B cell (primary cell): Measurements from ENCODE around the gene SLC35F5. TPM values are rescaled to one million over a fixed set of nuclear protein-coding genes. Genes with fewer than 3 reads are reported as not detected.

Experiments
- ATAC-seq: fragments of 200-7000 bp; cut with Tn5 transposase; one replicate; pipeline ENCODE4 v1.10.0; 2021; ENCODE audit warnings: low read depth, mild to moderate bottlenecking, moderate number of reproducible peaks, moderate library complexity
- CTCF ChIA-PET: fragments of 350-600 bp; sonication (Branson Sonifier 250); formaldehyde crosslinking; loops from one replicate; lab custom pipeline; 2021; ENCODE audit warnings: antibody characterized with exemption, inconsistent platforms; lab: Charles Lee
- POLR2A ChIA-PET: fragments of 350-600 bp; sonication (Branson Sonifier 250); formaldehyde crosslinking; loops from one replicate; lab custom pipeline; 2021; ENCODE audit warnings: antibody characterized with exemption; lab: Charles Lee
- DNase-seq: peaks from one replicate; pipeline ENCODE4 v3.0.0; 2013
- H2AFZ ChIP-seq: 2 replicates; pipeline ENCODE4 v1.6.1; 2012; ENCODE audit warnings: mild to moderate bottlenecking, low read depth, low read length; ENCODE audit not compliant: insufficient read depth, poor library complexity, severe bottlenecking
- H3K27ac ChIP-seq, 2 donors: 1 replicate in 1 of 2; 2 replicates in 1 of 2; pipeline ENCODE4 v1.5.1; 2012 to 2013; ENCODE audit warnings: low read length in 2 of 2, mild to moderate bottlenecking in 2 of 2, moderate library complexity in 1 of 2
- H3K27me3 ChIP-seq, 4 experiments: fragments of 200-600 bp in 1 of 4; sonication (generic) in 1 of 4; replicated peaks in 1 of 4; 1 replicate in 2 of 4; 2 replicates in 2 of 4; pipeline versions ENCODE4 v1.6.1 to v1.7.0; 2013 to 2016; ENCODE audit warnings: low read length in 3 of 4, mild to moderate bottlenecking in 2 of 4, mixed read lengths in 1 of 4, moderate library complexity in 1 of 4; ENCODE audit not compliant: insufficient read depth in 4 of 4, control insufficient read depth in 3 of 4; ENCODE audit errors: control extremely low read depth in 1 of 4
- H3K36me3 ChIP-seq, 2 experiments: replicated peaks in 1 of 2; 1 replicate in 1 of 2; 2 replicates in 1 of 2; pipeline versions ENCODE4 v1.6.1 to v1.7.1; 2013; ENCODE audit warnings: low read length in 1 of 2; ENCODE audit not compliant: insufficient read depth in 2 of 2, control insufficient read depth in 1 of 2; ENCODE audit errors: control extremely low read depth in 1 of 2, extremely low read depth in 1 of 2
- H3K4me1 ChIP-seq, 2 donors: fragments of 200-600 bp in 1 of 2; sonication (generic) in 1 of 2; 1 replicate in 1 of 2; 2 replicates in 1 of 2; pipeline versions ENCODE4 v1.5.1 to v1.6.1; 2013 to 2017; ENCODE audit warnings: low read length in 2 of 2; ENCODE audit not compliant: control insufficient read depth in 2 of 2, insufficient read depth in 2 of 2
- H3K4me2 ChIP-seq: replicated peaks from 2 replicates; pipeline ENCODE3; 2012; ENCODE audit warnings: mild to moderate bottlenecking, low read depth, low read length; ENCODE audit not compliant: poor library complexity, severe bottlenecking
- H3K4me3 ChIP-seq, 5 experiments: fragments of 200-600 bp in 1 of 5; sonication (generic) in 1 of 5; 1 replicate in 3 of 5; 2 replicates in 2 of 5; pipeline versions ENCODE4 v1.5.1 to v1.7.0; 2011 to 2016; ENCODE audit warnings: low read length in 4 of 5, mild to moderate bottlenecking in 4 of 5, low read depth in 2 of 5, control low read depth in 1 of 5, moderate library complexity in 1 of 5; ENCODE audit not compliant: insufficient read depth in 1 of 5; ENCODE audit errors: control extremely low read depth in 1 of 5, extremely low read depth in 1 of 5
- H3K79me2 ChIP-seq: fragments of 200-600 bp; sonication (generic); one replicate; pipeline ENCODE4 v1.6.0; 2016; ENCODE audit warnings: low read length; ENCODE audit not compliant: control insufficient read depth, insufficient read depth
- H3K9ac ChIP-seq: fragments of 200-600 bp; sonication (generic); 2 replicates; pipeline ENCODE4 v1.6.1; 2017; ENCODE audit warnings: mild to moderate bottlenecking, low read length, moderate library complexity
- H3K9me3 ChIP-seq, 3 donors: one replicate each; pipeline versions ENCODE4 v1.6.1 to v1.7.1; 2013; ENCODE audit warnings: low read length in 2 of 3; ENCODE audit not compliant: control insufficient read depth in 2 of 3, insufficient read depth in 1 of 3; ENCODE audit errors: control extremely low read depth in 1 of 3
- H4K20me1 ChIP-seq: 2 replicates; pipeline ENCODE4 v1.6.0; 2012; ENCODE audit warnings: mild to moderate bottlenecking, low read length; ENCODE audit not compliant: insufficient read depth, control insufficient read depth, poor library complexity, severe bottlenecking
- H3K27ac Mint-ChIP-seq: one replicate; pipeline ENCODE4 v1.8.0; 2021; ENCODE audit warnings: mixed read lengths
- H3K27me3 Mint-ChIP-seq: one replicate; pipeline ENCODE4 v1.8.0; 2021; ENCODE audit warnings: mixed read lengths
- H3K4me1 Mint-ChIP-seq: one replicate; pipeline ENCODE4 v1.8.0; 2021; ENCODE audit warnings: mixed read lengths
- H3K4me3 Mint-ChIP-seq: one replicate; pipeline ENCODE4 v1.8.0; 2021; ENCODE audit warnings: mixed read lengths
- H3K9me3 Mint-ChIP-seq: one replicate; pipeline ENCODE4 v1.8.0; 2022; ENCODE audit warnings: mixed read lengths; ENCODE audit not compliant: insufficient read depth
- CTCF ChIP-seq: fragments of 200-600 bp; IDR thresholded peaks from one replicate; pipeline ENCODE4 v1.8.0; 2022; ENCODE audit warnings: antibody characterized with exemption, mild to moderate bottlenecking
- EZH2 ChIP-seq: IDR thresholded peaks from 2 replicates; pipeline ENCODE4 v1.6.1; 2012; ENCODE audit warnings: borderline replicate concordance, low read depth, mild to moderate bottlenecking, moderate library complexity, low read length; ENCODE audit not compliant: insufficient read depth, poor library complexity, severe bottlenecking
- WGBS: methylation state at CpG from one replicate; pipeline ENCODE4 v1.1.5; 2013; ENCODE audit warnings: missing lambda C conversion rate; ENCODE audit not compliant: insufficient coverage; 5-methylcytosine and 5-hydroxymethylcytosine counted together
- intact Hi-C: fragments of 100-400 bp; cut with micrococcal nuclease; formaldehyde crosslinking; loops from one replicate; pipeline ENCODE4 v1.10.0; 2022
- polyA plus RNA-seq: library from polyadenylated mRNA; depleted of rRNA; stranded (reverse); fragments of >200 nt; gene quantifications from 2 replicates; pipeline ENCODE4 v1.2.3, GENCODE V29; 2012
- total RNA-seq, 2 donors: library from RNA; stranded (reverse); fragments of 120-200 nt in 1 of 2; gene quantifications; 1 replicate in 1 of 2; 2 replicates in 1 of 2; pipeline versions ENCODE4 v1.2.3 to v1.2.4, GENCODE V29; 2013 to 2022

SLC35F5 gene
- total and polyA plus RNA-seq, 2 donors (not counting 1 experiment from before 2014, with no cell fraction given), result 9.8 to 75.5 TPM

GRCh38 chr2:113799375-113799774 lies 42.9 kb upstream of the SLC35F5 start:
- Histone ChIP-seq H4K20me1 (no peaks in the 10 kb centered on the region), H3K27me3 (no peaks in the 10 kb centered on the region), H3K4me3 (no peak overlapping the region), H3K36me3 (no peaks in the 10 kb centered on the region), H3K4me1 (peaks cover 0 to 4% of the 10 kb centered on the region in 2 donors), H3K9ac (no peak overlapping the region), H3K9me3 (no peaks in the 10 kb centered on the region), H3K4me2 (no peak overlapping the region), H3K79me2 (no peaks in the 10 kb centered on the region), H3K27ac (no peak overlapping the region), H2AFZ (no peak overlapping the region)
- ChIA-PET CTCF (no interaction called here), POLR2A (no interaction called here)
- ATAC-seq (no peak), DNase-seq (no peak)
- Mint-ChIP-seq H3K27me3 (no peaks in the 10 kb centered on the region), H3K9me3 (no peaks in the 10 kb centered on the region), H3K27ac (no peak overlapping the region), H3K4me3 (no peak overlapping the region), H3K4me1 (peaks cover 3% of the 10 kb centered on the region)
- TF ChIP-seq CTCF (no peak), EZH2 (no peak)
- intact Hi-C loops, result no loop called here
- no CpG with 5 or more reads among the region's 4 CpGs for WGBS

- intact Hi-C loops, result no loop called here
- H2AFZ ChIP-seq, result no peak overlapping the region
Measured at GRCh38 chr2:113797237-113797636, 40.8 kb upstream of the SLC35F5 start.

More at GRCh38 chr2:113797237-113797636, 40.8 kb upstream of the SLC35F5 start:
- Histone ChIP-seq H3K27me3 (no peaks in the 10 kb centered on the region), H3K4me3 (no peak overlapping the region), H4K20me1 (no peaks in the 10 kb centered on the region), H3K79me2 (no peaks in the 10 kb centered on the region), H3K9ac (no peak overlapping the region), H3K4me1 (peaks cover 3 to 9% of the 10 kb centered on the region in 2 donors), H3K36me3 (no peaks in the 10 kb centered on the region), H3K9me3 (no peaks in the 10 kb centered on the region), H3K4me2 (no peak overlapping the region), H3K27ac (no peak overlapping the region)
- DNase-seq, result no peak
- no peaks in the 10 kb centered on the region for H3K9me3 Mint-ChIP-seq
- TF ChIP-seq CTCF (no peak), EZH2 (no peak)
- H3K27me3 Mint-ChIP-seq, result no peaks in the 10 kb centered on the region
- no peak overlapping the region for H3K4me3 Mint-ChIP-seq
- H3K4me1 Mint-ChIP-seq, result peaks cover 7% of the 10 kb centered on the region
- WGBS, result no CpG with 5 or more reads among the region's 2 CpGs
- ChIA-PET POLR2A (no interaction called here), CTCF (no interaction called here)
- H3K27ac Mint-ChIP-seq, result no peak overlapping the region
- no peak for ATAC-seq
